ENCODE measurements around the gene RGS18. TPM values are rescaled to one million over a fixed set of nuclear protein-coding genes. Genes with fewer than 3 reads are reported as not detected.
"Not testable (repeated sequence)": the region's sequence is repeated elsewhere in the genome, so short reads cannot be mapped to it uniquely, and the experiment has no call there.

Gene RGS18
- 2.7 TPM for total RNA-seq

- peak; percentile 10 for DNase-seq
Observed at GRCh38 chr1:192158181-192158580, at the start of gene RGS18. Gene RGS18 (plus strand): TSS chr1:192158462. CDS start chr1:192158638, 176 bp downstream.

GRCh38 chr1:192109576-192109975 lies 48.7 kb upstream of the RGS18 start:
- DNase-seq, result no peak

- DNase-seq, result no peak
Observed at GRCh38 chr1:192115000-192115399, 43.3 kb upstream of the RGS18 start.

GRCh38 chr1:192118881-192119405 lies 39.3 kb upstream of the RGS18 start:
- no peak for DNase-seq

GRCh38 chr1:192119701-192120100 lies 38.6 kb upstream of the RGS18 start:
- no peak for DNase-seq

- no peak for DNase-seq
Observed at GRCh38 chr1:192122668-192123067, 35.6 kb upstream of the RGS18 start.

GRCh38 chr1:192123212-192123611 lies 35.0 kb upstream of the RGS18 start:
- no peak for DNase-seq

GRCh38 chr1:192126030-192126619 lies 32.1 kb upstream of the RGS18 start:
- no peak for DNase-seq

- DNase-seq, result no peak
Observed at GRCh38 chr1:192130175-192130574, 28.1 kb upstream of the RGS18 start.

GRCh38 chr1:192130865-192131264 lies 27.4 kb upstream of the RGS18 start:
- DNase-seq, result not testable (repeated sequence)

GRCh38 chr1:192131914-192132313 lies 26.3 kb upstream of the RGS18 start:
- no peak for DNase-seq

GRCh38 chr1:192133350-192133926 lies 24.8 kb upstream of the RGS18 start:
- no peak for DNase-seq

- no peak for DNase-seq
Observed at GRCh38 chr1:192140382-192140781, 17.9 kb upstream of the RGS18 start.

- DNase-seq, result no peak
Observed at GRCh38 chr1:192147221-192147620, 11.0 kb upstream of the RGS18 start.

GRCh38 chr1:192147696-192148095 lies 10.6 kb upstream of the RGS18 start:
- DNase-seq, result no peak

GRCh38 chr1:192151176-192151575 lies 7.1 kb upstream of the RGS18 start:
- no peak for DNase-seq

- DNase-seq, result no peak
Observed at GRCh38 chr1:192153276-192153675, 5.0 kb upstream of the RGS18 start.

GRCh38 chr1:192157067-192157466 lies 1.2 kb upstream of the RGS18 start:
- DNase-seq, result no peak

GRCh38 chr1:192159014-192159413 lies 752 bp downstream of the RGS18 start:
- DNase-seq, result no peak

- no peak for DNase-seq
Observed at GRCh38 chr1:192159781-192160180, 1.5 kb downstream of the RGS18 start.

GRCh38 chr1:192160196-192160595 lies 1.9 kb downstream of the RGS18 start:
- DNase-seq, result no peak

GRCh38 chr1:192161976-192162375 lies 3.7 kb downstream of the RGS18 start:
- no peak for DNase-seq

GRCh38 chr1:192162376-192162775 lies 4.1 kb downstream of the RGS18 start:
- DNase-seq, result no peak

- not testable (repeated sequence) for DNase-seq
Observed at GRCh38 chr1:192165002-192165401, 6.7 kb downstream of the RGS18 start.

Data from tongue (tissue), 2 donors.